ENCODE data around the gene KRTAP4-6.
"Not testable (repeated sequence)": the region's sequence is repeated elsewhere in the genome, so short reads cannot be mapped to it uniquely, and the experiment has no call there.

DNA sequence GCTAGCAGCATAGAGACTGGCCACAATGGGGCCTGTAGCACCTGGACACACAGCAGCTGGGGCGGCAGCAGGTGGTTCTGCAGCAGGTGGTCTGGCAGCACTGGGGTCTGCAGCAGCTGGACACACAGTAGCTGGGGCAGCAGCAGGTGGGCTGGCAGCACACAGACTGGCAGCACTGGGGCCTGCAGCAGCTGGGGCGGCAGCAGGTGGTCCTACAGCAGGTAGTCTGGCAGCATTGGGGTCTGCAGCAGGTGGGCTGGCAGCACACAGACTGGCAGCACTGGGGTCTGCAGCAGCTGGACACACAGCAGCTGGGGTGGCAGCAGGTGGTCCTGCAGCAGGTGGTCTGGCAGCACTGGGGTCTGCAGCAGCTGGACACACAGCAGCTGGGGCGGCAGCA is 19.8 kb upstream of the KRTAP4-6 start:
- TF ChIP-seq, protein P1, sequence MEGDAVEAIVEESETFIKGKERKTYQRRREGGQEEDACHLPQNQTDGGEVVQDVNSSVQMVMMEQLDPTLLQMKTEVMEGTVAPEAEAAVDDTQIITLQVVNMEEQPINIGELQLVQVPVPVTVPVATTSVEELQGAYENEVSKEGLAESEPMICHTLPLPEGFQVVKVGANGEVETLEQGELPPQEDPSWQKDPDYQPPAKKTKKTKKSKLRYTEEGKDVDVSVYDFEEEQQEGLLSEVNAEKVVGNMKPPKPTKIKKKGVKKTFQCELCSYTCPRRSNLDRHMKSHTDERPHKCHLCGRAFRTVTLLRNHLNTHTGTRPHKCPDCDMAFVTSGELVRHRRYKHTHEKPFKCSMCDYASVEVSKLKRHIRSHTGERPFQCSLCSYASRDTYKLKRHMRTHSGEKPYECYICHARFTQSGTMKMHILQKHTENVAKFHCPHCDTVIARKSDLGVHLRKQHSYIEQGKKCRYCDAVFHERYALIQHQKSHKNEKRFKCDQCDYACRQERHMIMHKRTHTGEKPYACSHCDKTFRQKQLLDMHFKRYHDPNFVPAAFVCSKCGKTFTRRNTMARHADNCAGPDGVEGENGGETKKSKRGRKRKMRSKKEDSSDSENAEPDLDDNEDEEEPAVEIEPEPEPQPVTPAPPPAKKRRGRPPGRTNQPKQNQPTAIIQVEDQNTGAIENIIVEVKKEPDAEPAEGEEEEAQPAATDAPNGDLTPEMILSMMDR (IDR thresholded peaks at IDR 0.05), result not testable (repeated sequence)
- TF ChIP-seq POLR2A (IDR thresholded peaks at IDR 0.05), result not testable (repeated sequence)

Data from esophagus squamous epithelium (tissue), 4 donors.